Fibroblast of lung (primary cell): ENCODE measurements around the gene ANKRD44.

Experiments
- CTCF ChIP-seq, 2 donors: IDR thresholded peaks in 1 of 2; conservative IDR thresholded peaks in 1 of 2; 1 replicate in 1 of 2; 2 replicates in 1 of 2; pipeline ENCODE4 v1.5.1; 2011 to 2012; ENCODE audit warnings: low read length in 2 of 2, control low read depth in 1 of 2, inconsistent platforms in 1 of 2, low read depth in 1 of 2, mild to moderate bottlenecking in 1 of 2
- EZH2 ChIP-seq: IDR thresholded peaks from 2 replicates; pipeline ENCODE4 v1.5.1; 2012; ENCODE audit warnings: low read length, control low read depth, mild to moderate bottlenecking; ENCODE audit errors: missing control alignments

DNA sequence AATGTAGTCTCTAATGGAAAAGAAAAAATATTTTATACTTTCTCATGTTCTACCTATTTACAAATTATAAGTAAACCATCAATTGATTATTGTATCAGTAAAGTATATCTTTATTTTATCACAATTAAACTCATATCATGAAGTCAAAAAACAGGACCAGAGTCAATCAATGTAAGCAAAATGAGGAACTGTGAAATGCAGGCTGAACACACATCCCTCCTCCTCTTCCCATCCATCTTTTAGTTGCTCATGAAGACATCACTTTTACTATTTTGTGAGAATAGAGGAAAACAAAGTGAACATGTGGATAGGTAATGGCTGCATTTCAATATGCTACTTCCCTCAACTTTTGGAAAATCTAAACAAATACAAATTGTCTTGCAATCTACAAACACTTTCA is 195.3 kb downstream of the ANKRD44 start:
- TF ChIP-seq CTCF (conservative IDR thresholded peaks at IDR 0.05 in 1 of 2, IDR thresholded peaks at IDR 0.05 in 1 of 2; ENCODE audit: low read depth in 1 of 2, low read length in 2 of 2) (no peak), EZH2 (no peak)
